ENCODE measurements around the gene PRKAR1B. TPM values are rescaled to one million over a fixed set of nuclear protein-coding genes. Genes with fewer than 3 reads are reported as not detected.

Gene PRKAR1B
- total RNA-seq, 1 experiment from 2014 or later, result 43.3 TPM

DNA sequence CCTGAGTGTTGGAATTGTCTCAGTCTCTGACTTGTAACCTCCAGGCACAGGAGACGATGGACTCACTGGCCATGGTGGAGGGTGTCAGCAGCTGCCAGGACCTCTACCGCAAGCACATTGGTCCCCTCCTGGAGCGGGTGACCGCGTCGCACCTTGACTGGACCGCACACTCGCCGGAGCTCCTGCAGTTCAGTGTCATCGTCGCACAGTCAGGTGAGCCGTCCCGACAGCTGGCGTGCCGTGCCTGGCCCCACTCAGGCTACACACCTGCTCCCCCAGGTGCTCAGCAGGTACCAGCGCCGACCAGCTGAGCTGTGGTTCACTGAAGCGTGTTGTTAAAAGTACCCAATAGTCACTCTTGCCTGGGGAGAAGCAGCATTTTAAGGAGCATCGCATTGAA, 36.7 kb upstream of the PRKAR1B start:
- Histone ChIP-seq H3K27ac (ENCODE audit: insufficient read length, low read depth, low read length) (no peak overlapping the region), H3K23ac (ENCODE audit: insufficient read length, low read depth, low read length) (no peak overlapping the region), H4K91ac (ENCODE audit: insufficient read length, low read depth, low read length) (no peak overlapping the region), H3K79me2 (ENCODE audit: insufficient read depth, low read length) (no peaks in the 10 kb centered on the region), H4K5ac (ENCODE audit: insufficient read length, low read depth, low read length) (no peak overlapping the region), H4K20me1 (ENCODE audit: control insufficient read depth, insufficient read depth, insufficient read length) (no peaks in the 10 kb centered on the region), H3K23me2 (ENCODE audit: insufficient read length, low read depth, low read length, poor library complexity, severe bottlenecking) (no peaks in the 10 kb centered on the region), H2BK15ac (ENCODE audit: low read depth, low read length) (no peak overlapping the region), H3K56ac (ENCODE audit: insufficient read length, low read depth, low read length) (no peak overlapping the region), H3K4ac (ENCODE audit: low read depth, low read length) (no peak overlapping the region), H3K9me3 (ENCODE audit: control insufficient read depth, low read depth, low read length) (no peaks in the 10 kb centered on the region), H3K4me2 (ENCODE audit: insufficient read depth, insufficient read length, low read length) (no peak overlapping the region), H3K14ac (ENCODE audit: insufficient read depth, low read length) (no peak overlapping the region), H2BK5ac (ENCODE audit: insufficient read length, low read length) (no peak overlapping the region), H2BK12ac (ENCODE audit: insufficient read length, low read depth, low read length) (no peak overlapping the region), H3K18ac (ENCODE audit: insufficient read length, low read depth, low read length) (no peak overlapping the region), H3K9ac (ENCODE audit: extremely low read depth, insufficient read length, low read length) (no peak overlapping the region), H4K8ac (replicated peaks; ENCODE audit: insufficient read length, low read depth, low read length) (no peak overlapping the region), H3T11ph (ENCODE audit: low read length) (no peak overlapping the region), H2AK5ac (ENCODE audit: insufficient read length, low read length) (no peak overlapping the region), H2AFZ (ENCODE audit: low read length) (no peak overlapping the region), H2BK120ac (ENCODE audit: low read depth, low read length, poor library complexity, severe bottlenecking) (no peak overlapping the region), H3K79me1 (ENCODE audit: insufficient read depth, low read depth, low read length, poor library complexity, severe bottlenecking) (no peaks in the 10 kb centered on the region), H3K27me3 (ENCODE audit: insufficient read depth, low read length) (no peaks in the 10 kb centered on the region), H3K4me1 (ENCODE audit: insufficient read depth, low read length) (no peaks in the 10 kb centered on the region), H2BK20ac (ENCODE audit: low read depth, low read length, poor library complexity, severe bottlenecking) (no peak overlapping the region)
- DNase-seq, result no peak
- TF ChIP-seq, protein P1, sequence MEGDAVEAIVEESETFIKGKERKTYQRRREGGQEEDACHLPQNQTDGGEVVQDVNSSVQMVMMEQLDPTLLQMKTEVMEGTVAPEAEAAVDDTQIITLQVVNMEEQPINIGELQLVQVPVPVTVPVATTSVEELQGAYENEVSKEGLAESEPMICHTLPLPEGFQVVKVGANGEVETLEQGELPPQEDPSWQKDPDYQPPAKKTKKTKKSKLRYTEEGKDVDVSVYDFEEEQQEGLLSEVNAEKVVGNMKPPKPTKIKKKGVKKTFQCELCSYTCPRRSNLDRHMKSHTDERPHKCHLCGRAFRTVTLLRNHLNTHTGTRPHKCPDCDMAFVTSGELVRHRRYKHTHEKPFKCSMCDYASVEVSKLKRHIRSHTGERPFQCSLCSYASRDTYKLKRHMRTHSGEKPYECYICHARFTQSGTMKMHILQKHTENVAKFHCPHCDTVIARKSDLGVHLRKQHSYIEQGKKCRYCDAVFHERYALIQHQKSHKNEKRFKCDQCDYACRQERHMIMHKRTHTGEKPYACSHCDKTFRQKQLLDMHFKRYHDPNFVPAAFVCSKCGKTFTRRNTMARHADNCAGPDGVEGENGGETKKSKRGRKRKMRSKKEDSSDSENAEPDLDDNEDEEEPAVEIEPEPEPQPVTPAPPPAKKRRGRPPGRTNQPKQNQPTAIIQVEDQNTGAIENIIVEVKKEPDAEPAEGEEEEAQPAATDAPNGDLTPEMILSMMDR (conservative IDR thresholded peaks at IDR 0.05), result no peak
- Mint-ChIP-seq H3K9me3 (no peaks in the 10 kb centered on the region; a peak in 1 of 5 replicates), H3K27me3 (ENCODE audit: low read depth) (no peaks in the 10 kb centered on the region), H3K36me3 (ENCODE audit: insufficient read depth in 1 of 3, low read depth in 3 of 3) (peaks cover 38 to 69% (median 58%) of the 10 kb centered on the region in 3 experiments), H3K4me1 (no peaks in the 10 kb centered on the region), H3K4me3 (no peak overlapping the region), H3K27ac (no peak overlapping the region)
- no CpG with 5 or more reads among the region's 19 CpGs for WGBS (ENCODE audit: extremely low coverage, insufficient read length, low lambda C conversion rate)
